Upper lobe of left lung (tissue), 4 donors: Measurements from ENCODE around the gene GRIK4.

Experiments used
- CTCF ChIP-seq, 6 experiments: fragments of 450-650 bp in 4 of 6; fragments of 200-600 bp in 2 of 6; sonication (generic) in 2 of 6; IDR thresholded peaks; one replicate each; pipeline ENCODE4 v1.5.1; 2016 to 2019; ENCODE audit warnings: antibody characterized with exemption in 6 of 6
- POLR2A ChIP-seq, 4 donors: fragments of 450-650 bp; IDR thresholded peaks; one replicate each; pipeline ENCODE4 v1.5.1; 2016 to 2017; ENCODE audit warnings: antibody characterized with exemption in 4 of 4, mild to moderate bottlenecking in 2 of 4

GRCh38 chr11:120525261-120526171, 14.0 kb downstream of the GRIK4 start:
- no peak for TF ChIP-seq CTCF (IDR thresholded peaks at IDR 0.05)
- TF ChIP-seq POLR2A (IDR thresholded peaks at IDR 0.05): no peak
